HCT116 (cell line): Measurements from ENCODE around the gene ELAVL1. TPM values are rescaled to one million over a fixed set of nuclear protein-coding genes. Genes with fewer than 3 reads are reported as not detected.

Source experiments
- ATAC-seq: fragments of 200-7000 bp; cut with Tn5 transposase; 2 replicates; pipeline ENCODE4 v1.9.1; 2020; ENCODE audit warnings: mild to moderate bottlenecking, moderate library complexity
- BruUV-seq: library from RNA; stranded (reverse); fragments of 400-500 nt; replicated peaks from 2 replicates; lab custom pipeline; 2021; lab: Mats Ljungman, UMichigan
- CTCF ChIA-PET: fragments of 300-600 bp; sonication (Branson Sonifier 250); formaldehyde crosslinking; loops from one replicate; lab custom pipeline; 2021; ENCODE audit warnings: antibody characterized with exemption; lab: Charles Lee
- POLR2A ChIA-PET: fragments of 300-600, 350-600 bp; sonication (Branson Sonifier 250); formaldehyde crosslinking; loops from one replicate; lab custom pipeline; 2021; ENCODE audit warnings: antibody characterized with exemption; lab: Charles Lee
- RAD21 ChIA-PET, 2 experiments: fragments of 300-600 bp; sonication (Branson Sonifier 250); formaldehyde crosslinking; loops; one replicate each; lab custom pipeline; 2023; ENCODE audit warnings: low total read pairs in 2 of 2; ENCODE audit not compliant: uncharacterized antibody in 2 of 2, unreplicated experiment in 2 of 2, low non-redundant PET in 1 of 2; lab: Charles Lee
- DNase-seq: peaks from one replicate; pipeline ENCODE4 v3.0.0-alpha.2; 2010; ENCODE audit warnings: low read depth, low spot score
- H2AFZ ChIP-seq: fragments of 200-600 bp; shearing (Covaris generic), sonication (generic); 2 replicates; pipeline ENCODE4 v1.6.1; 2017; ENCODE audit warnings: low read depth, mixed run types, mixed read lengths, antibody characterized with exemption, low read length; ENCODE audit not compliant: poor library complexity, severe bottlenecking
- H3K27ac ChIP-seq: 2 replicates; pipeline ENCODE4 v1.5.1; 2012; ENCODE audit warnings: low read depth, low read length
- H3K27me3 ChIP-seq: fragments of 200-600 bp; sonication (generic); 2 replicates; pipeline ENCODE4 v1.6.1; 2016; ENCODE audit warnings: mixed run types, low read length, mixed read lengths; ENCODE audit not compliant: insufficient read depth
- H3K36me3 ChIP-seq, 2 experiments: fragments of 200-500 bp in 1 of 2; fragments of 200-600 bp in 1 of 2; sonication (Bioruptor generic) in 1 of 2; sonication (generic) in 1 of 2; 2 replicates each; pipeline versions ENCODE4 v1.5.1 to v1.6.1; 2014 to 2016; ENCODE audit warnings: low read length in 2 of 2, inconsistent platforms in 1 of 2, mixed read lengths in 1 of 2, mixed run types in 1 of 2; ENCODE audit not compliant: insufficient read depth in 2 of 2, control insufficient read depth in 1 of 2
- H3K4me1 ChIP-seq, 2 experiments: fragments of 200-600 bp in 1 of 2; sonication (generic) in 1 of 2; 2 replicates each; pipeline versions ENCODE4 v1.5.1 to v1.6.1; 2012 to 2017; ENCODE audit warnings: low read length in 2 of 2, inconsistent platforms in 1 of 2, mild to moderate bottlenecking in 1 of 2, mixed read lengths in 1 of 2, mixed run types in 1 of 2, moderate library complexity in 1 of 2; ENCODE audit not compliant: insufficient read depth in 2 of 2, control insufficient read depth in 1 of 2
- H3K4me2 ChIP-seq: fragments of 200-600 bp; sonication (generic); 2 replicates; pipeline ENCODE4 v1.6.1; 2017; ENCODE audit warnings: mixed run types, low read length, mixed read lengths
- H3K4me3 ChIP-seq, 2 experiments: fragments of 200-600 bp in 1 of 2; sonication (generic) in 1 of 2; replicated peaks in 1 of 2; 2 replicates each; pipeline ENCODE4 v1.5.1; 2011 to 2016; ENCODE audit warnings: low read length in 2 of 2, control low read depth in 1 of 2, low read depth in 1 of 2, mild to moderate bottlenecking in 1 of 2, mixed read lengths in 1 of 2, mixed run types in 1 of 2
- H3K79me2 ChIP-seq: fragments of 200-600 bp; sonication (generic); 2 replicates; pipeline ENCODE4 v1.6.1; 2017; ENCODE audit warnings: mild to moderate bottlenecking, mixed run types, low read length, moderate library complexity, mixed read lengths; ENCODE audit not compliant: insufficient read depth
- H3K9ac ChIP-seq: fragments of 200-600 bp; sonication (generic); 2 replicates; pipeline ENCODE4 v1.6.1; 2016; ENCODE audit warnings: low read length, mixed read lengths
- H3K9me2 ChIP-seq: fragments of 200-600 bp; sonication (generic), shearing (Covaris generic); 2 replicates; pipeline ENCODE4 v1.6.1; 2017; ENCODE audit warnings: mixed run types, mild to moderate bottlenecking, moderate library complexity; ENCODE audit not compliant: insufficient read depth
- H3K9me3 ChIP-seq, 2 experiments: fragments of 200-500 bp in 1 of 2; fragments of 200-600 bp in 1 of 2; sonication (Bioruptor generic) in 1 of 2; sonication (generic) in 1 of 2; 2 replicates each; pipeline ENCODE4 v1.6.1; 2014 to 2017; ENCODE audit warnings: low read length in 2 of 2, mixed read lengths in 2 of 2, inconsistent platforms in 1 of 2, low read depth in 1 of 2, mild to moderate bottlenecking in 1 of 2, mixed run types in 1 of 2, moderate library complexity in 1 of 2; ENCODE audit not compliant: control insufficient read depth in 1 of 2, insufficient read depth in 1 of 2
- H4K20me1 ChIP-seq: fragments of 200-600 bp; sonication (generic), shearing (Covaris generic); 2 replicates; pipeline ENCODE4 v1.6.1; 2017; ENCODE audit warnings: mixed run types, mild to moderate bottlenecking, moderate library complexity; ENCODE audit not compliant: insufficient read depth
- ATF3 ChIP-seq: IDR thresholded peaks from 2 replicates; pipeline ENCODE4 v1.6.1; 2012
- CTCF ChIP-seq, 3 experiments: fragments of 200-600 bp in 1 of 3; sonication (generic) in 1 of 3; IDR thresholded peaks in 2 of 3; conservative IDR thresholded peaks in 1 of 3; 2 replicates each; pipeline ENCODE4 v1.5.1; 2012 to 2017; ENCODE audit warnings: low read depth in 2 of 3, low read length in 2 of 3, antibody characterized with exemption in 1 of 3, borderline replicate concordance in 1 of 3, control low read depth in 1 of 3, mild to moderate bottlenecking in 1 of 3, mixed read lengths in 1 of 3, mixed run types in 1 of 3, moderate library complexity in 1 of 3; ENCODE audit not compliant: insufficient read depth in 1 of 3
- EGR1 ChIP-seq: IDR thresholded peaks from 2 replicates; pipeline ENCODE4 v1.6.1; 2012; ENCODE audit warnings: low read depth
- ELF1 ChIP-seq: IDR thresholded peaks from 2 replicates; pipeline ENCODE4 v1.6.1; 2012; ENCODE audit warnings: low read depth, borderline replicate concordance
- EZH2 ChIP-seq: fragments of 200-600 bp; sonication (generic); IDR thresholded peaks from 2 replicates; pipeline ENCODE4 v1.6.1; 2017; ENCODE audit warnings: antibody characterized with exemption, mixed run types
- EZH2phosphoT487 ChIP-seq: fragments of 200-600 bp; IDR thresholded peaks from 2 replicates; pipeline ENCODE4 v1.6.1; 2018; ENCODE audit warnings: antibody characterized with exemption, borderline replicate concordance
- FOSL1 ChIP-seq: IDR thresholded peaks from 2 replicates; pipeline ENCODE4 v1.6.1; 2012; ENCODE audit warnings: low read depth
- JUND ChIP-seq: IDR thresholded peaks from 2 replicates; pipeline ENCODE4 v1.6.1; 2012
- MAX ChIP-seq: IDR thresholded peaks from 2 replicates; pipeline ENCODE4 v1.6.1; 2012
- POLR2A ChIP-seq: IDR thresholded peaks from 2 replicates; pipeline ENCODE4 v1.7.0; 2011; ENCODE audit warnings: borderline replicate concordance; ENCODE audit not compliant: insufficient read depth, insufficient read length; ENCODE audit errors: extremely low read depth
- RAD21 ChIP-seq: IDR thresholded peaks from 2 replicates; pipeline ENCODE4 v1.6.1; 2012; ENCODE audit warnings: low read depth, mild to moderate bottlenecking
- REST ChIP-seq: IDR thresholded peaks from 2 replicates; pipeline ENCODE4 v1.6.1; 2012; ENCODE audit warnings: low read depth
- SIN3A ChIP-seq: IDR thresholded peaks from 2 replicates; pipeline ENCODE4 v1.6.1; 2012; ENCODE audit warnings: low read depth
- SP1 ChIP-seq: IDR thresholded peaks from 2 replicates; pipeline ENCODE4 v1.6.1; 2012; ENCODE audit warnings: low read depth
- SRF ChIP-seq: IDR thresholded peaks from 2 replicates; pipeline ENCODE4 v1.6.1; 2012; ENCODE audit warnings: low read depth
- TCF7L2 ChIP-seq: IDR thresholded peaks from 2 replicates; pipeline ENCODE4 v1.7.0; 2011; ENCODE audit warnings: borderline replicate concordance, inconsistent platforms; ENCODE audit not compliant: insufficient read depth, insufficient read length; ENCODE audit errors: extremely low read depth
- YY1 ChIP-seq: IDR thresholded peaks from 2 replicates; pipeline ENCODE4 v1.6.1; 2011; ENCODE audit warnings: low read length, low read depth, moderate library complexity, mild to moderate bottlenecking; ENCODE audit not compliant: insufficient replicate concordance; ENCODE audit errors: extremely low read depth
- ZBTB33 ChIP-seq: IDR thresholded peaks from 2 replicates; pipeline ENCODE4 v1.6.1; 2011; ENCODE audit warnings: mild to moderate bottlenecking, low read length, moderate library complexity; ENCODE audit not compliant: insufficient replicate concordance; ENCODE audit errors: extremely low read depth
- ZFX ChIP-seq: fragments of 450-650 bp; IDR thresholded peaks from 2 replicates; pipeline ENCODE4 v1.6.1; 2017
- ZNF274 ChIP-seq: fragments of 200-500 bp; sonication (Bioruptor generic); IDR thresholded peaks from 2 replicates; pipeline ENCODE4 v1.6.1; 2014; ENCODE audit warnings: mild to moderate bottlenecking, low read depth, low read length, inconsistent platforms
- intact Hi-C: fragments of 100-400 bp; cut with micrococcal nuclease; formaldehyde crosslinking; loops from 2 replicates; pipeline ENCODE4 v1.10.0; 2022
- total RNA-seq: library from RNA; stranded (reverse); gene quantifications from one replicate; pipeline ENCODE4 v1.2.1, GENCODE V29; 2021; ENCODE audit not compliant: unreplicated experiment

ELAVL1 gene
- total RNA-seq, 1 experiment from 2014 or later, result 134 TPM

- H3K9me3 ChIP-seq, result no peaks in the 10 kb centered on the region
- TF ChIP-seq EZH2 (no peak), YY1 (no peak), JUND (no peak), ZBTB33 (no peak), ATF3 (no peak), SRF (no peak), CTCF (IDR thresholded peaks at IDR 0.05 in 2 of 3, conservative IDR thresholded peaks at IDR 0.05 in 1 of 3; ENCODE audit: borderline replicate concordance in 1 of 3, insufficient read depth in 1 of 3, low read depth in 2 of 3, low read length in 2 of 3) (no peak), ZNF274 (no peak), REST (no peak), EGR1 (no peak), SIN3A (no peak), EZH2phosphoT487 (no peak), FOSL1 (no peak), TCF7L2 (no peak), ELF1 (no peak), MAX (no peak), RAD21 (no peak), ZFX (no peak), SP1 (no peak), POLR2A (no peak)
- no TSS peak for BruUV-seq
- no peaks in the 10 kb centered on the region for H3K27me3 ChIP-seq
- H3K4me2 ChIP-seq, result peak overlapping the region; percentile 91
- peak overlapping the region; percentile 89 for H3K27ac ChIP-seq
- ChIA-PET RAD21 (no interaction called here), CTCF (interaction anchor here (1.0 to 1.3 kb wide), 2 partner anchors 13 to 86 kb away, joined by 4 to 6 read pairs; partner anchors contain the start of gene MAP2K7), POLR2A (interaction anchor here (1.3 to 1.7 kb wide), 2 partner anchors 14 to 27 kb away, joined by 5 to 6 read pairs; partner anchors contain the start of genes MAP2K7 and TIMM44)
- DNase-seq, result no peak
- peak overlapping the region; percentile 14 for H2AFZ ChIP-seq
- intact Hi-C loops, result no loop called here
- H3K36me3 ChIP-seq, result peaks cover 1 to 4% of the 10 kb centered on the region in 2 experiments; a peak in 3 of 4 replicates
- no peaks in the 10 kb centered on the region for H3K9me2 ChIP-seq
- H3K4me3 ChIP-seq, result peak overlapping the region; percentile 66 to 74
- H3K79me2 ChIP-seq, result peaks cover 10% of the 10 kb centered on the region; the same call in 1 of the 2 replicates
- H3K9ac ChIP-seq, result peak overlapping the region; percentile 89
- peak; percentile 0; the same call in 1 of the 2 replicates for ATAC-seq
- H4K20me1 ChIP-seq, result no peaks in the 10 kb centered on the region
- peaks cover 21 to 57% of the 10 kb centered on the region in 2 experiments; a peak in 3 of 4 replicates for H3K4me1 ChIP-seq
Observed at GRCh38 chr19:7916955-7917266, 88.5 kb downstream of the ELAVL1 start.
